Natural killer cell (primary cell): ENCODE data around the gene NME1. TPM values are rescaled to one million over a fixed set of nuclear protein-coding genes. Genes with fewer than 3 reads are reported as not detected.
"Not testable (repeated sequence)": the region's sequence is repeated elsewhere in the genome, so short reads cannot be mapped to it uniquely, and the experiment has no call there.

Experiments
- ATAC-seq, 3 donors: fragments of 150-1000 bp in 2 of 3; fragments of 200-7000 bp in 1 of 3; cut with Tn5 transposase; 1 replicate in 1 of 3; 2 replicates in 2 of 3; pipeline ENCODE4 v1.10.0; 2021; ENCODE audit warnings: mild to moderate bottlenecking in 2 of 3, moderate library complexity in 2 of 3
- DNase-seq, 2 donors: peaks; one replicate each; pipeline versions ENCODE4 v3.0.0 to v3.0.0-alpha.2; 2013 to 2021; ENCODE audit warnings: mixed read lengths in 1 of 2
- H3K27ac ChIP-seq: one replicate; pipeline ENCODE4 v1.5.1; 2013; ENCODE audit warnings: mild to moderate bottlenecking, low read length
- H3K27me3 ChIP-seq: one replicate; pipeline ENCODE4 v1.6.1; 2013; ENCODE audit warnings: low read length; ENCODE audit not compliant: control insufficient read depth, insufficient read depth
- H3K36me3 ChIP-seq: one replicate; pipeline ENCODE4 v1.6.1; 2013; ENCODE audit warnings: low read length; ENCODE audit not compliant: control insufficient read depth, insufficient read depth
- H3K4me1 ChIP-seq: one replicate; pipeline ENCODE4 v1.6.1; 2013; ENCODE audit warnings: low read length; ENCODE audit not compliant: control insufficient read depth, insufficient read depth
- H3K4me3 ChIP-seq: one replicate; pipeline ENCODE4 v1.5.1; 2013; ENCODE audit warnings: low read length
- H3K9me3 ChIP-seq: one replicate; pipeline ENCODE4 v1.6.1; 2013; ENCODE audit warnings: low read length; ENCODE audit not compliant: control insufficient read depth, insufficient read depth
- H3K27ac Mint-ChIP-seq, 2 donors: one replicate each; pipeline ENCODE4 v1.8.0; 2022; ENCODE audit warnings: mild to moderate bottlenecking in 2 of 2, mixed read lengths in 2 of 2, moderate library complexity in 1 of 2
- H3K27me3 Mint-ChIP-seq, 2 donors: one replicate each; pipeline ENCODE4 v1.8.0; 2022; ENCODE audit warnings: low read depth in 2 of 2, mixed read lengths in 2 of 2
- H3K36me3 Mint-ChIP-seq: one replicate; pipeline ENCODE4 v1.8.0; 2022; ENCODE audit warnings: mixed read lengths
- H3K4me1 Mint-ChIP-seq, 2 donors: one replicate each; pipeline ENCODE4 v1.8.0; 2022; ENCODE audit warnings: mixed read lengths in 2 of 2
- H3K4me3 Mint-ChIP-seq: one replicate; pipeline ENCODE4 v1.8.0; 2022; ENCODE audit warnings: mild to moderate bottlenecking, moderate library complexity, mixed read lengths
- H3K9me3 Mint-ChIP-seq, 2 donors: one replicate each; pipeline ENCODE4 v1.8.0; 2022; ENCODE audit warnings: mixed read lengths in 2 of 2
- CTCF ChIP-seq: fragments of 200-600 bp; IDR thresholded peaks from one replicate; pipeline ENCODE4 v1.8.0; 2022; ENCODE audit warnings: antibody characterized with exemption
- WGBS: methylation state at CpG from one replicate; pipeline ENCODE4 v1.1.7; 2013; ENCODE audit warnings: missing lambda C conversion rate; ENCODE audit not compliant: insufficient coverage; 5-methylcytosine and 5-hydroxymethylcytosine counted together
- intact Hi-C: fragments of 100-400 bp; cut with micrococcal nuclease; formaldehyde crosslinking; loops from one replicate; pipeline ENCODE4 v1.14.2; 2022
- total RNA-seq, 4 donors: library from RNA; stranded (reverse); fragments of 120-200 nt in 1 of 4; gene quantifications; one replicate each; pipeline versions ENCODE4 v1.2.3 to v1.2.4, GENCODE V29; 2013 to 2022

Gene NME1
- total RNA-seq, 3 donors from 2014 or later (not counting 1 experiment from before 2014, with no cell fraction given), result 14.7 to 17.8 (median 15.0) TPM

GRCh38 chr17:51120739-51121619, 32.4 kb upstream of the NME1 start, which contains the start of gene SPAG9:
TSS of gene SPAG9 (minus strand) at chr17:51120868. CDS start at chr17:51120656, 212 bp downstream.
- intact Hi-C loops, result loop anchor here (1.0 kb wide), 2 partner anchors 32 to 139 kb away; partner anchors contain the start of genes MBTD1, NME1 and UTP18
- H3K9me3 Mint-ChIP-seq, result no peaks in the 10 kb centered on the region
- H3K4me3 ChIP-seq, result peak within 1 kb of the TSS; percentile 85

GRCh38 chr17:51121620-51122472, 31.5 kb upstream of the NME1 start:
- intact Hi-C loops, result loop anchor here (1.0 kb wide), 2 partner anchors 31 to 138 kb away; partner anchors contain the start of genes MBTD1, NME1 and UTP18
- peaks cover 35 to 47% of the 10 kb centered on the region in 2 donors for H3K4me1 Mint-ChIP-seq

More at GRCh38 chr17:51120739-51121619, 32.4 kb upstream of the NME1 start, which contains the start of gene SPAG9:
- no peak for TF ChIP-seq CTCF
- H3K9me3 ChIP-seq, result no peaks in the 10 kb centered on the region
- DNase-seq (peak; percentile 93 to 97), ATAC-seq (peak; percentile 84 to 95 (median 89))
- no peaks in the 10 kb centered on the region for H3K27me3 ChIP-seq
- H3K4me3 Mint-ChIP-seq, result peak within 1 kb of the TSS; percentile 94
- H3K27ac ChIP-seq, result peak within 1 kb of the TSS; percentile 93
- H3K4me1 ChIP-seq, result peaks cover 27% of the 10 kb centered on the region
- H3K27me3 Mint-ChIP-seq, result no peaks in the 10 kb centered on the region
- peak within 1 kb of the TSS; percentile 96 to 97 for H3K27ac Mint-ChIP-seq
- H3K4me1 Mint-ChIP-seq, result peaks cover 42 to 51% of the 10 kb centered on the region in 2 donors
- H3K36me3 Mint-ChIP-seq, result no peaks in the 10 kb centered on the region
- H3K36me3 ChIP-seq, result no peaks in the 10 kb centered on the region
- WGBS, result under 1% methylated on average over 62 of the region's 68 CpGs

GRCh38 chr17:51122473-51123115, 30.8 kb upstream of the NME1 start:
- Mint-ChIP-seq H3K4me1 (peaks cover 29 to 40% of the 10 kb centered on the region in 2 donors), H3K27ac (peak overlapping the region; percentile 96 to 97), H3K4me3 (peak overlapping the region; percentile 61)
- ATAC-seq, H3K9me3 ChIP-seq, DNase-seq, H3K9me3 Mint-ChIP-seq, intact Hi-C loops, H3K36me3 ChIP-seq, H3K36me3 Mint-ChIP-seq, H3K4me3 ChIP-seq, H3K27me3 ChIP-seq, H3K27ac ChIP-seq, H3K27me3 Mint-ChIP-seq: not testable (repeated sequence)
- peaks cover 27% of the 10 kb centered on the region for H3K4me1 ChIP-seq
- WGBS, result 92% methylated on average over 6 of the region's 10 CpGs

More at GRCh38 chr17:51121620-51122472, 31.5 kb upstream of the NME1 start:
- no peaks in the 10 kb centered on the region for H3K36me3 ChIP-seq
- TF ChIP-seq CTCF, result no peak
- H3K27me3 ChIP-seq, result no peaks in the 10 kb centered on the region
- Mint-ChIP-seq H3K27ac (peak overlapping the region; percentile 96 to 97), H3K36me3 (no peaks in the 10 kb centered on the region), H3K27me3 (no peaks in the 10 kb centered on the region), H3K9me3 (no peaks in the 10 kb centered on the region), H3K4me3 (peak overlapping the region; percentile 93)
- peak; percentile 54 to 80 for DNase-seq
- WGBS, result 13% methylated on average over 18 of the region's 23 CpGs
- ATAC-seq, result peak in 2 of 3 donors; percentile 13 to 22
- peak overlapping the region; percentile 93 for H3K27ac ChIP-seq
- H3K9me3 ChIP-seq, result no peaks in the 10 kb centered on the region
- peaks cover 27% of the 10 kb centered on the region for H3K4me1 ChIP-seq
- peak overlapping the region; percentile 84 for H3K4me3 ChIP-seq
